ENCODE data around the gene KLHL41.

The KLHL41 gene

GRCh38 chr2:169509298-169509885, at the start of gene KLHL41:
Gene KLHL41, plus strand, starts transcription at chr2:169509702. Its CDS starts 77 bp downstream, at chr2:169509779.
- ChIA-PET POLR2A (no interaction called here), CTCF (interaction anchor here (1.1 kb wide), 1 partner anchor 18 kb away, joined by 6 read pairs; no protein-coding TSS in a partner anchor)
- no peak for TF ChIP-seq CTCF (IDR thresholded peaks at IDR 0.05; ENCODE audit: insufficient read depth, low read length, missing control alignments)
- H3K4me3 ChIP-seq (ENCODE audit: low read depth, low read length): no peak within 1 kb of the TSS
- no peak for DNase-seq (ENCODE audit: low read depth, low spot score)

- ChIA-PET POLR2A (interaction anchor here (0.6 kb wide), 1 partner anchor 9 kb away, joined by 3 read pairs; no protein-coding TSS in a partner anchor), CTCF (interaction anchor here (1.1 to 5.2 kb wide), 2 partner anchors 9 to 1351 kb away, joined by 3 to 35 read pairs; no protein-coding TSS in a partner anchor)
- TF ChIP-seq CTCF (IDR thresholded peaks at IDR 0.05; ENCODE audit: insufficient read depth, low read length, missing control alignments): no peak
- no peak overlapping the region for H3K4me3 ChIP-seq (ENCODE audit: low read depth, low read length)
- no peak for DNase-seq (ENCODE audit: low read depth, low spot score)
Observed at GRCh38 chr2:169461143-169461542, 48.4 kb upstream of the KLHL41 start.

- no peak for TF ChIP-seq CTCF (IDR thresholded peaks at IDR 0.05; ENCODE audit: insufficient read depth, low read length, missing control alignments)
Observed at GRCh38 chr2:169462896-169463695, 46.4 kb upstream of the KLHL41 start.

GRCh38 chr2:169464466-169464865, 45.0 kb upstream of the KLHL41 start:
- DNase-seq (ENCODE audit: low read depth, low spot score): no peak
- no peak for TF ChIP-seq CTCF (IDR thresholded peaks at IDR 0.05; ENCODE audit: insufficient read depth, low read length, missing control alignments)
- ChIA-PET CTCF (interaction anchor here (0.8 to 5.2 kb wide), 2 partner anchors 13 to 464 kb away, joined by 3 to 35 read pairs; no protein-coding TSS in a partner anchor), POLR2A (no interaction called here)
- H3K4me3 ChIP-seq (ENCODE audit: low read depth, low read length): no peak overlapping the region

More at GRCh38 chr2:169462896-169463695, 46.4 kb upstream of the KLHL41 start:
- ChIA-PET CTCF (interaction anchor here (0.8 to 5.2 kb wide), 4 partner anchors 11 to 468 kb away, joined by 3 to 35 read pairs (median 3); partner anchors contain the start of gene METTL5), POLR2A (interaction anchor here (1.5 kb wide), 1 partner anchor 17 kb away, joined by 5 read pairs; no protein-coding TSS in a partner anchor)
- peak; percentile 53 for DNase-seq (ENCODE audit: low read depth, low spot score)
- no peak overlapping the region; the same call in 1 of the 2 replicates for H3K4me3 ChIP-seq (ENCODE audit: low read depth, low read length)

- CTCF ChIA-PET: interaction anchor here (0.8 to 5.2 kb wide), 2 partner anchors 13 to 463 kb away, joined by 3 to 35 read pairs; no protein-coding TSS in a partner anchor
- DNase-seq (ENCODE audit: low read depth, low spot score): no peak
Observed at GRCh38 chr2:169464882-169465281, 44.6 kb upstream of the KLHL41 start.

More at GRCh38 chr2:169464882-169465281, 44.6 kb upstream of the KLHL41 start:
- POLR2A ChIA-PET: no interaction called here
- no peak overlapping the region for H3K4me3 ChIP-seq (ENCODE audit: low read depth, low read length)
- TF ChIP-seq CTCF (IDR thresholded peaks at IDR 0.05; ENCODE audit: insufficient read depth, low read length, missing control alignments): no peak

Measured in AG04449 (cell line).